GM18861 (cell line): ENCODE data around the gene PAX7.
"Not testable (repeated sequence)": the region's sequence is repeated elsewhere in the genome, so short reads cannot be mapped to it uniquely, and the experiment has no call there.

Experiments
- ATAC-seq: cut with Tn5 transposase; IDR thresholded peaks from one replicate; pipeline ENCODE4 v1.9.1; 2021; ENCODE audit not compliant: unreplicated experiment

PAX7 gene

GRCh38 chr1:18630511-18631495, at the start of gene PAX7:
TSS of gene PAX7 (plus strand) at chr1:18630846. CDS start at chr1:18631604, 758 bp downstream.
- ATAC-seq, result no peak

- no peak for ATAC-seq
These were observed 49.2 kb upstream of the PAX7 start for GRCh38 chr1:18581420-18581880.

GRCh38 chr1:18582890-18583289, 47.8 kb upstream of the PAX7 start:
- ATAC-seq, result no peak

GRCh38 chr1:18583326-18583941, 47.2 kb upstream of the PAX7 start:
- ATAC-seq, result no peak

- ATAC-seq, result not testable (repeated sequence)
These were observed 44.6 kb upstream of the PAX7 start for GRCh38 chr1:18586016-18586415.

- no peak for ATAC-seq
These were observed 42.6 kb upstream of the PAX7 start for GRCh38 chr1:18588093-18588492.

GRCh38 chr1:18592368-18592767, 38.3 kb upstream of the PAX7 start:
- no peak for ATAC-seq

- ATAC-seq, result no peak
These were observed 33.2 kb upstream of the PAX7 start for GRCh38 chr1:18597160-18598042.

- ATAC-seq, result no peak
These were observed 31.6 kb upstream of the PAX7 start for GRCh38 chr1:18599086-18599485.

- ATAC-seq, result no peak
These were observed 30.9 kb upstream of the PAX7 start for GRCh38 chr1:18599704-18600103.

GRCh38 chr1:18602533-18603211, 28.0 kb upstream of the PAX7 start:
- ATAC-seq, result no peak

GRCh38 chr1:18603212-18603852, 27.3 kb upstream of the PAX7 start:
- ATAC-seq, result no peak

- ATAC-seq, result no peak
These were observed 24.0 kb upstream of the PAX7 start for GRCh38 chr1:18606443-18607288.

- no peak for ATAC-seq
These were observed 23.3 kb upstream of the PAX7 start for GRCh38 chr1:18607289-18607760.

GRCh38 chr1:18608534-18608933, 22.1 kb upstream of the PAX7 start:
- no peak for ATAC-seq

- no peak for ATAC-seq
These were observed 19.3 kb upstream of the PAX7 start for GRCh38 chr1:18611311-18611710.

- ATAC-seq, result no peak
These were observed 18.6 kb upstream of the PAX7 start for GRCh38 chr1:18612073-18612472.

GRCh38 chr1:18614069-18614735, 16.4 kb upstream of the PAX7 start:
- ATAC-seq, result no peak
